Ectodermal cell (in vitro differentiated cells): ENCODE measurements around the gene TOMM40L.
"Not testable (repeated sequence)": the region's sequence is repeated elsewhere in the genome, so short reads cannot be mapped to it uniquely, and the experiment has no call there.

Experiments
- H3K27ac ChIP-seq: 2 replicates; pipeline ENCODE4 v1.7.0; 2013; ENCODE audit warnings: mild to moderate bottlenecking, low read depth, low read length; ENCODE audit not compliant: insufficient read depth, poor library complexity, severe bottlenecking
- H3K27me3 ChIP-seq: 2 replicates; pipeline ENCODE4 v1.7.0; 2013; ENCODE audit warnings: mild to moderate bottlenecking, low read length; ENCODE audit not compliant: insufficient read depth, control insufficient read depth, poor library complexity, severe bottlenecking
- H3K36me3 ChIP-seq: one replicate; pipeline ENCODE4 v1.7.0; 2013; ENCODE audit warnings: low read length; ENCODE audit not compliant: control insufficient read depth, insufficient read depth
- H3K4me1 ChIP-seq: one replicate; pipeline ENCODE4 v1.7.0; 2013; ENCODE audit warnings: low read length; ENCODE audit not compliant: control insufficient read depth, insufficient read depth
- H3K4me3 ChIP-seq: 2 replicates; pipeline ENCODE4 v1.7.0; 2013; ENCODE audit warnings: low read depth, low read length, control low read depth; ENCODE audit not compliant: insufficient read depth
- H3K9me3 ChIP-seq: 2 replicates; pipeline ENCODE4 v1.7.0; 2013; ENCODE audit warnings: mild to moderate bottlenecking, low read length, moderate library complexity; ENCODE audit not compliant: control insufficient read depth
- WGBS, 2 experiments: methylation state at CpG; one replicate each; pipeline ENCODE4 v1.1.7; 2013; ENCODE audit warnings: missing lambda C conversion rate in 2 of 2; 5-methylcytosine and 5-hydroxymethylcytosine counted together

Gene TOMM40L

DNA sequence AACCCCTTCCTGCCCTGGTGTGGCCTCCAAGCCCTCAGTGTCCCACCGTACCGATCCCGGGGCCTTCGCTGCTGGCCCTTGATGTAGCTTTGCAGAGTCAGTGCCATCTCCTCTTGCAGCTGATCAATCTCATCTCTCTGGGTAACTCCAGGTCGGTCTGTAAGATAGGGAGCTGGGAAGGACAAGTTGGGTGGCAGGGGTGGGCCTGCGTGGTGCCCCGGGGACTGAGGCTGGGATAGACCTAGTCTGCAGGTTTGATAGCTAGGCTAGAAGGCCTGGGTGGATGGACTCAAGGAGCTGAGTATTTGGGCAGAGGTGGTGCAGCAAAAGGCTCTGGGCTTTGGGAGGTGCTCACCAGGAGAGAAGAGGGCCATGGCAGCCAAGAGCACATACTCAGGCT, 4.9 kb downstream of the TOMM40L start:
- H3K9me3 ChIP-seq: no peaks in the 10 kb centered on the region
- no peaks in the 10 kb centered on the region for H3K36me3 ChIP-seq
- peaks cover 4% of the 10 kb centered on the region for H3K4me1 ChIP-seq
- WGBS, 2 experiments: 97 to 98% methylated on average over 7 of the region's 7 CpGs
- no peak overlapping the region for H3K4me3 ChIP-seq
- H3K27me3 ChIP-seq: no peaks in the 10 kb centered on the region
- H3K27ac ChIP-seq: no peak overlapping the region

DNA sequence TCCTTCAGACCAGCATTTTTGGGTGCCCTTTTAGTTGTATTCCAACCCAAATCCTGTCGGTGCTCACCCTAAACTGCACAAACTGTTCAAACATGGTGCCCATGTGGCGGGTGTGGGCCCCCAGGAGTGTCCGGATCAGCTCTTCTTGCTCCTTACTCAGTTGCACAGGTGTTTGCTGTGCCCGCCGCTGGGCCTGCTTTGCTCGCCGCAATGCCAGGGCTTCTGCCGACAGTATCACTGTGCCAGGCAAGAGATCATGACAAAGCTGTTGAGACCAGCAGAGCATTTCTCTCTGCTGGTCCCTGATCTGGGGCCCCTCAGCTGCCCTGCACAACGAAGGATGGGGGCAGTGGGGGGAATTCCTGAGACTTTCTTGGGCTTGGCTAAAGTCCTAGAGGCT, 7.2 kb downstream of the TOMM40L start:
- H3K4me1 ChIP-seq: no peaks in the 10 kb centered on the region
- H3K36me3 ChIP-seq: no peaks in the 10 kb centered on the region
- WGBS, 2 experiments: 87 to 90% methylated on average over 9 of the region's 9 CpGs
- H3K27me3 ChIP-seq: no peaks in the 10 kb centered on the region
- H3K4me3 ChIP-seq: no peak overlapping the region
- no peak overlapping the region for H3K27ac ChIP-seq
- no peaks in the 10 kb centered on the region for H3K9me3 ChIP-seq

DNA sequence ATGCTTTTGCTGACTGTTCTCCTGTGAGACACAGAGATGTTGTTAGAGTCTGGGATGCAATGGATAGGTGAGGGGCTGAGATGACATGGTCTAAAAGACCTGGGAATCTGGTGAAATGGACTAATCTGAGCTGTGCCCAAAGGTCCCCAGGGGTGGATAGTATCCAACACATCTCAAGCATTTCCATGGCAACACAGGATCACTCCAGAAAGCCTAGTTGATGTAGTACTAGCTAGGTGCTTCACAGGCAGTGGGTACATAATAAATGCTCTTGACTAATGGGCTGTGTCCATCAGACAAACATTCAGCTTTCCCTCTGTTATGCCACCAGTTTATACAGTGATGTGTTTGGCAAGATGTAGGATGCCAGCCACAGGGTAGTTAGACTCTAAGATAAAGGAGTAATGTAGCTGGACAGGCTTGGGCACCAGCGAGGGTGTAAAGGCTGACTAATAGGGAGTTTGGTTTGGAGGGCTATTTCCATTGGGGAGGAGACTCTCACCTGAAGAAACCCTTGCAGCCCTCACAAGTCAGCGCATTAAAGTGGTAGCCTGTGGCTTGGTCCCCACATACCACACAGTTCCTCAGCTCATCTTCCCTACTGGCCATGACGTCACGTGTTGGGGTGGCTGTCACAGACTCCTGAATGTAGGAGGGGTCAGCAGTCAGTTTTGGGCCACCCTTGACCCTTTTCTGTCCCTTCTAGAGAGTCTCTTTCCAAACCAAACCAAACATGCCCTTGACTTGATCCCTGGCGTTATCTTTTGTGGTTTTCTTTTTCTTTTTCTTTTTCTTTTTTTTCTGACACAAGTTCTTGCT, 10.3 kb downstream of the TOMM40L start:
- Histone ChIP-seq H3K36me3 (no peaks in the 10 kb centered on the region), H3K4me3 (no peak overlapping the region), H3K9me3 (no peaks in the 10 kb centered on the region), H3K27me3 (no peaks in the 10 kb centered on the region), H3K4me1 (no peaks in the 10 kb centered on the region), H3K27ac (no peak overlapping the region)
- WGBS, 2 experiments: 95% methylated on average over 5 of the region's 5 CpGs

DNA sequence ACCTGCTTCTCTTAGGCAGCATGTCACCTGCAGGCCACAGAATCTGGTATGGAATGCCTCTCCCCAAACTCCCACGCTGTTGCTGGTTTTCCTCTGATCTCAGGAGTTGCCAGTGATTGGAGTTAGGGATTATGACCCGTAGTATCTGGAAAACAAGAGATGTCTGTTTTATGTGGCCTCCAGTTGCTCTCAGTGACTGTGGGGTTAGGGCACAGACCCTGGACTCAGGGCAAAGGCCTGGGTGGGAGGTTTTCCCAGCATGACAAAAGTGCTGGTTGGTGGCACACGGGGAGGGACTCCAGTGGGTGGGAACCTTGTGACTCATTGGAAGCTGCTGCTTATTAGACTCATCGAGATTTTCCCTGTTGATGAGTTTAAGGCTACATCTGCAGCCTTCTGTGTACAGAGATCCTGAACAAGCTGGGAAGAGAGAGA, 12.2 kb downstream of the TOMM40L start, which contains the start of gene NR1I3:
TSS of gene NR1I3 (minus strand) at position 165 of the 435 bp plus-strand sequence. CDS start 1,638 bp downstream, outside the sequence.
- H3K9me3 ChIP-seq: no peaks in the 10 kb centered on the region
- H3K4me3 ChIP-seq: no peak within 1 kb of the TSS
- H3K27ac ChIP-seq: no peak within 1 kb of the TSS
- no peaks in the 10 kb centered on the region for H3K4me1 ChIP-seq
- 80 to 84% methylated on average over 4 of the region's 4 CpGs for WGBS, 2 experiments
- H3K36me3 ChIP-seq: no peaks in the 10 kb centered on the region
- H3K27me3 ChIP-seq: no peaks in the 10 kb centered on the region

DNA sequence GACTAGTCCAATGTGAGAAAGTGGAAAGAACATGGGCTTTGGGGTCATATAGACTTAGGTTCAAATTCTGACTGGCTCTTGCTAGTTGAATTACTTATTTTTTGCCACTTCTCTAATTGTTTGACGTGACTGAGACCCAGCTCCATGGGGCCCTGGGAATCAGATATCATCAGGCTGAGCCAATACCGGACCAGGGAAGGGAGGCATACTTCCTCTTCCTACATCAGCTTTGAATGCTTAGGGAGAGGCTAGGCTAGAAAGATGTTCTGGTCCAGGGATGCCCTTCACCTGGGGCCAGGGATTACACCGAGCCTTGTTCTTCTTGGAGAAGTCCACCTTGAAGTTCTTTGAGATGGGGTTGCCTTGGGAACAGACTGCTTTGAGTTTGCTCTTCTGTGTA, 15.8 kb downstream of the TOMM40L start:
- no peaks in the 10 kb centered on the region for H3K27me3 ChIP-seq
- H3K36me3 ChIP-seq: no peaks in the 10 kb centered on the region
- no peaks in the 10 kb centered on the region for H3K4me1 ChIP-seq
- H3K9me3 ChIP-seq: no peaks in the 10 kb centered on the region
- 80 to 84% methylated on average over 3 of the region's 3 CpGs for WGBS, 2 experiments
- no peak overlapping the region for H3K4me3 ChIP-seq
- no peak overlapping the region for H3K27ac ChIP-seq

DNA sequence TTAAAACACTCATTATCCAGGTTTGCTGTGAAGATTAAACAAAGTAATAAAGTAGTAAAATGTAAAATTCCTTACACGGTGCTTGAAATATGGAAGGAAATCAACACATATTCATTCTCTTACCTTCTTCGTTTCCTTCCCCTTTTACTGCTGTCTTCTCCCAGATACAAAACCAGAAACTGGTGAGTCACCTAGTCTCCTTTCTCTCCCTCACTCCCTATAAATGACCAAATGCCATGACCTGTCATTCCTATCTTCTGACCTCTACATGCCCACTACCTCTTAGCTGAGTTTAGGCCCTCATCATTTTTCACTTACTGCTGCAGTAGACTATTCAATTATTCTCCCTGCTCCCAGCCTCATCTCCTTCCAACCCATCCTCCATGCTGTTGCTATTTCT, 16.5 kb downstream of the TOMM40L start:
- 88 to 93% methylated on average over 2 of the region's 2 CpGs for WGBS, 2 experiments
- Histone ChIP-seq H3K36me3 (no peaks in the 10 kb centered on the region), H3K27ac (no peak overlapping the region), H3K4me3 (no peak overlapping the region), H3K27me3 (no peaks in the 10 kb centered on the region), H3K4me1 (no peaks in the 10 kb centered on the region), H3K9me3 (no peaks in the 10 kb centered on the region)

DNA sequence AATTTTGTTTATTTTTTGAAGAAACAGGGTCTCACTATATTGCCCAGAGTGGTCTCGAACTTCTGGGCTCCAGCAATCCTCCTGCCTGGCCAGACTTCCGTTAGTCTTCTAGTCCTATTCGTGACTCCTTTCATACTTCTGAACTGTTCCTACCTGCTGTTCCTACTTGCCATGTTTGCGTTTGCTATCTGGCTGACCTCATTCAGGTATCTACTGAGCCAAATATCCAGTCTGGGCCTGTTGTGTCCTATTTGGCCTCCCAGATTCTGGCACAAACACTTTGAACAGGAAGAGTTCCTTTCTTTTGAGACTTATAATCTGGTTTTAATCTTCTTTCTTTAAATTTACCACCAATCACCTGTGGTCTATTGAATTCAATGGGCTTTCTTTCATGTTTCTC, 19.0 kb downstream of the TOMM40L start:
- no peak overlapping the region for H3K27ac ChIP-seq
- no peak overlapping the region for H3K4me3 ChIP-seq
- H3K9me3 ChIP-seq: no peaks in the 10 kb centered on the region
- WGBS, 2 experiments: 90 to 93% methylated on average over 4 of the region's 4 CpGs
- no peaks in the 10 kb centered on the region for H3K27me3 ChIP-seq
- no peaks in the 10 kb centered on the region for H3K4me1 ChIP-seq
- no peaks in the 10 kb centered on the region for H3K36me3 ChIP-seq

DNA sequence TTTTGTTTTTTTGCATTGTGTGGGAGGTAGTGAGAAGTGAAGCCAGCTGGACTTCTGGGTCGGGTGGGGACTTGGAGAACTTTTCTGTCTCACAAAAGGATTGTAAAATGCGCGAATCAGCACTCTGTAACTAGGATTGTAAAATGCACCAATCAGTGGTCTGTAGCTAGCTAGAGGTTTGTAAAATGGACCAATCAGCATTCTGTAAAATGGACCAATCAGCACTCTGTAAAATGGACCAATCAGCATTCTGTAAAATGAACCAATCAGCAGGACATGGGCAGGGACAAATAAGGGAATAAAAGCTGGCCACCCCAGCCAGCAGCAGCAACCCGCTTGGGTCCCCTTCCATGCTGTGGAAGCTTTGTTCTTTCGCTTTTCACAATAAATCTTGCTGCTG, 24.2 kb downstream of the TOMM40L start:
- not testable (repeated sequence) for H3K27ac ChIP-seq, H3K36me3 ChIP-seq, H3K27me3 ChIP-seq, H3K4me1 ChIP-seq, H3K4me3 ChIP-seq, H3K9me3 ChIP-seq
- 92 to 95% methylated on average over 5 of the region's 5 CpGs for WGBS, 2 experiments

DNA sequence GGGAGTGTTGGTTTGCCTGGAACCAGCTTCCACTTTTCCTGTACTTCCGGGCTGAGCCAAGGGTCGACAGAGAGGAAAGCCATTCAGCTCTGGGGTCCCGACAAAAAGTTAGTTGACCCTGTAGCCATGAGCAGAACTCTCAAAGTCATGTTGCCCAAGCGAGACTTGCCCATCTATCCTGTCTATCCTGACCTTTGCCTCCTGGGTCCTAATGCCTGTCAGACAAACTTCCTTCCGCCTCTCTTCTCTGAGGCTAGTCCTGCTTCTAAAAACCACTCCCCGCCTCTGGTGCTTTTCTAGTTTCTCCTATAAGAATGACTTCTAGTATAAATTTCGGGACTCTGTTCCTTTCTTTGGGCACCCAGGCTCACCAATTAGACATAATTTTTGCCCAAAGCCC, 25.0 kb downstream of the TOMM40L start:
- Histone ChIP-seq H3K9me3 (no peaks in the 10 kb centered on the region), H3K36me3 (no peaks in the 10 kb centered on the region), H3K4me1 (no peaks in the 10 kb centered on the region), H3K27ac (no peak overlapping the region), H3K4me3 (no peak overlapping the region), H3K27me3 (no peaks in the 10 kb centered on the region)
- 80 to 83% methylated on average over 7 of the region's 7 CpGs for WGBS, 2 experiments

DNA sequence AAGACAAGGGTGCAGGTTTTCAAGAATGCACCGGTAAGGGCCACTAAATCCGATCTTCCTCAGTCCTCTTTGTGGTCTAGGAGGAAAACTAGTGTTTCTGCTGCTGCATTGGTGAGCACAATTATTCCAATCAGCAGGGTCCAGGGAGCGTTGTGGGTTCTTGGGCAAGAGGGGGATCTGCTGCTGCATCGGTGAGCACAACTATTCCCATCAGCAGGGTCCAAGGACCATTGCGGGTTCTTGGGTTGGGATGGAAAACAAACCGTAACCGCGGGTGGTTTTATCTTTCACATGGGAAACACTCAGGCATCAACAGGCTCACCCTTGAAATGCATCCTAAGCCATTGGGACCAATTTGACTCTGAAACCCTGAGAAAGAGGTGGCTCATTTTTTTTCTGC, 25.7 kb downstream of the TOMM40L start:
- Histone ChIP-seq H3K4me3 (no peak overlapping the region), H3K27ac (no peak overlapping the region)
- 92 to 95% methylated on average over 8 of the region's 8 CpGs for WGBS, 2 experiments

More for the DNA sequence above, 25.7 kb downstream of the TOMM40L start:
- Histone ChIP-seq H3K9me3 (no peaks in the 10 kb centered on the region), H3K27me3 (no peaks in the 10 kb centered on the region), H3K4me1 (no peaks in the 10 kb centered on the region), H3K36me3 (no peaks in the 10 kb centered on the region)
